Activated CD8-positive, alpha-beta T cell treated with anti-CD3 and anti-CD28 coated beads, Interleukin-2, amount 10 ng/mL, durations not matched to agents 7 days and 5 days (primary cell): ENCODE results near the gene CA7. TPM values are rescaled to one million over a fixed set of nuclear protein-coding genes. Genes with fewer than 3 reads are reported as not detected.

ENCODE experiments used
- ATAC-seq: fragments of 150-1000 bp; cut with Tn5 transposase; one replicate; pipeline ENCODE4 v1.10.0; 2021; ENCODE audit warnings: moderate library complexity
- CTCF ChIA-PET: fragments of 350-600 bp; sonication (Branson Sonifier 250); formaldehyde crosslinking; loops from one replicate; lab custom pipeline; 2021; ENCODE audit warnings: antibody characterized with exemption; lab: Charles Lee
- POLR2A ChIA-PET: fragments of 350-600 bp; sonication (Branson Sonifier 250); formaldehyde crosslinking; loops from one replicate; lab custom pipeline; 2021; ENCODE audit warnings: antibody characterized with exemption; lab: Charles Lee
- DNase-seq: peaks from one replicate; pipeline ENCODE4 v3.0.0-alpha.2; 2020
- H3K27ac Mint-ChIP-seq: one replicate; pipeline ENCODE4 v1.8.0; 2021; ENCODE audit warnings: mild to moderate bottlenecking, mixed read lengths
- H3K27me3 Mint-ChIP-seq: one replicate; pipeline ENCODE4 v1.8.0; 2021; ENCODE audit warnings: low read depth, mixed read lengths
- H3K36me3 Mint-ChIP-seq: one replicate; pipeline ENCODE4 v1.8.0; 2021; ENCODE audit warnings: low read depth, mixed read lengths
- H3K4me1 Mint-ChIP-seq: one replicate; pipeline ENCODE4 v1.8.0; 2021; ENCODE audit warnings: low read depth, mixed read lengths
- H3K4me3 Mint-ChIP-seq: one replicate; pipeline ENCODE4 v1.8.0; 2021; ENCODE audit warnings: mild to moderate bottlenecking, mixed read lengths
- H3K9me3 Mint-ChIP-seq: one replicate; pipeline ENCODE4 v1.8.0; 2022; ENCODE audit warnings: mixed read lengths; ENCODE audit not compliant: insufficient read depth
- total RNA-seq, 2 experiments: library from RNA; stranded (reverse); gene quantifications; one replicate each; pipeline ENCODE4 v1.2.3, GENCODE V29; 2021

Gene CA7
- not detected for total RNA-seq

DNA sequence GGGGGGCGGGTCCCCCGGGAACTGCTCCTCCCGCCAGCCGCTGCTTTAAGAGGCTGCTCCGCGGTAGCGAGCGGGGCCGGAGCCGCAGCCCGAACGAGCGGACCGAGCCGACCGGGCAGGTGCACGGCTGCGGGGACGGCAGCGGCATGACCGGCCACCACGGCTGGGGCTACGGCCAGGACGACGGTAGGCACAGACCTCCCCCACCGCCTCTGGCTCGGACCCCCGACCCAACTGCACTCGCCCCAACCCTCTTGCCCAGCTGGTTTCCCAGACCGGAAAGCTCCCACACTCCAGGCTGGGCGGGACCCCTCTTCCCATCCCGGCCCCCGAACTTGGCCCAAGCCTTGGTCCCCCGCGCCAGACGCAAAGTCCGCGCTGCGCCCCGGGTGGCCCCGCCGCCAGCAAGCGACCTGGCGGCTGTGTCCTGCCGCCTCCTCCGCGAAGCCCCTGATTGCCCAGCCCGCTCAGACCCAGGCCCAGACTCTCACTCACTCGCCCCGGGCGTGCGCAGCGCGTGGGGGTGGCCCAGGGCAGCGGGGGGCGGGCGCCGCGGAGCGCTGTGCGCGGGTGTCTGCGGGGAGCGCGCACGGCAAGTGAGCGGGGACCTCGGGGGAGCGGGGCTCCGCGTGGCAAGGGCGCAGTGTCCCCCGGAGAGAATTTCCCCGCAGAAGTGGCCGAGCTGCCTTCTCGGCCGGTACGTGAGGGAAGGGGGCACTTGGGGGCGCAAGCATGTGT is at the start of gene CA7:
CA7 (plus strand) TSS at position 73 of the 738 bp plus-strand sequence; CDS start at position 147, 74 bp downstream.
- peak within 1 kb of the TSS; percentile 18 for H3K4me3 Mint-ChIP-seq
- H3K4me1 Mint-ChIP-seq, result peaks cover 25% of the 10 kb centered on the region
- H3K27ac Mint-ChIP-seq, result no peak within 1 kb of the TSS
- DNase-seq, result no peak
- H3K9me3 Mint-ChIP-seq, result no peaks in the 10 kb centered on the region
- POLR2A ChIA-PET, result interaction anchor here (1.6 kb wide), 1 partner anchor 14 kb away, joined by 3 read pairs; the partner anchor contains the start of gene NAE1
- CTCF ChIA-PET, result interaction anchor here (3.2 to 12.5 kb wide), 2 partner anchors 14 to 23 kb away, joined by 16 to 107 read pairs; partner anchors contain the start of gene NAE1
- no peaks in the 10 kb centered on the region for H3K36me3 Mint-ChIP-seq
- ATAC-seq, result peak; percentile 30
- H3K27me3 Mint-ChIP-seq, result peaks cover 48% of the 10 kb centered on the region

DNA sequence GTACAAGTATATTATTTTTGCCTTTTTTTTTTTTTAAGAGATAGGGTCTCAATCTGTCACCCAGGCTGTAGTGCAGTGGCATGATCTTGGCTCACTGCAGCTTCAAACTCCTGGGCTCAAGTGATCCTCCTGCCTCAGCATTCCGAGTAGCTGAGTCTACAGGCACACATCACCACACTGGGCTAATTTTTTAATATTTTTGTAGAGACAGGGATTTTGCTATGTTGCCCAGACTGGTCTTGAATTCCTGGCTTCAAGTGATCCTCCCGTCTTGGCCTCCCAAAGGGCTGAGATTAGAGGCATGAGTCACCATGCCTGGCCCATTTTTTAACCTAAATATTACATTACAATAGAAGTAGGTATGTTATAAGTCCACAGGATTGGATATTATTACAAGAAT is 46.1 kb upstream of the CA7 start:
- Mint-ChIP-seq H3K9me3 (no peaks in the 10 kb centered on the region), H3K4me1 (no peaks in the 10 kb centered on the region), H3K27me3 (peaks cover 4% of the 10 kb centered on the region), H3K4me3 (no peak overlapping the region), H3K36me3 (no peaks in the 10 kb centered on the region), H3K27ac (no peak overlapping the region)
- DNase-seq (no peak), ATAC-seq (no peak)
- ChIA-PET CTCF (interaction anchor here (1.0 to 1.1 kb wide), 2 partner anchors 32 to 75 kb away, joined by 3 to 4 read pairs; partner anchors contain the start of gene NAE1), POLR2A (no interaction called here)

DNA sequence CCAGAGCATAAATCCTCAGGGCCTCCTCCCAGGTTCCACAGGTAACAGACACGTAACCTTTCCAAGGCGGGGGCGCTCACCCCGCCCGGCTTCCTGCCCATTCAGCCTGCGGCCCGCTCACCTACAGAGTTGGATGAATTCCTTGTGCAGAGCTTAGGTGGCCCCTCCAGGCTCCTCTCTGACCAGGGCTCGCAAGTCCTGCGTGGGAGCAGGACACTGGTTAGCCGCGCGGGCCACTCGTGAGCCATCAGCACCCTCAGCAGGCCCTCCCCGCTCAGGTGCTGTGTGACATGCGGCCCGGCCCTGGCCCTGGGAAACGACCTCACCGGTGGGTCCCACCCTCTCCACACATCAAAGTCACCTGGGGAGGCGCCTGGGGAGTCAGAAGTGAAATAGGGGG is 43.4 kb upstream of the CA7 start:
- Mint-ChIP-seq H3K27me3 (no peaks in the 10 kb centered on the region), H3K4me1 (no peaks in the 10 kb centered on the region), H3K27ac (no peak overlapping the region), H3K9me3 (no peaks in the 10 kb centered on the region), H3K4me3 (no peak overlapping the region), H3K36me3 (peaks cover 21% of the 10 kb centered on the region)
- POLR2A ChIA-PET, result no interaction called here
- no peak for ATAC-seq
- CTCF ChIA-PET, result no interaction called here
- no peak for DNase-seq

DNA sequence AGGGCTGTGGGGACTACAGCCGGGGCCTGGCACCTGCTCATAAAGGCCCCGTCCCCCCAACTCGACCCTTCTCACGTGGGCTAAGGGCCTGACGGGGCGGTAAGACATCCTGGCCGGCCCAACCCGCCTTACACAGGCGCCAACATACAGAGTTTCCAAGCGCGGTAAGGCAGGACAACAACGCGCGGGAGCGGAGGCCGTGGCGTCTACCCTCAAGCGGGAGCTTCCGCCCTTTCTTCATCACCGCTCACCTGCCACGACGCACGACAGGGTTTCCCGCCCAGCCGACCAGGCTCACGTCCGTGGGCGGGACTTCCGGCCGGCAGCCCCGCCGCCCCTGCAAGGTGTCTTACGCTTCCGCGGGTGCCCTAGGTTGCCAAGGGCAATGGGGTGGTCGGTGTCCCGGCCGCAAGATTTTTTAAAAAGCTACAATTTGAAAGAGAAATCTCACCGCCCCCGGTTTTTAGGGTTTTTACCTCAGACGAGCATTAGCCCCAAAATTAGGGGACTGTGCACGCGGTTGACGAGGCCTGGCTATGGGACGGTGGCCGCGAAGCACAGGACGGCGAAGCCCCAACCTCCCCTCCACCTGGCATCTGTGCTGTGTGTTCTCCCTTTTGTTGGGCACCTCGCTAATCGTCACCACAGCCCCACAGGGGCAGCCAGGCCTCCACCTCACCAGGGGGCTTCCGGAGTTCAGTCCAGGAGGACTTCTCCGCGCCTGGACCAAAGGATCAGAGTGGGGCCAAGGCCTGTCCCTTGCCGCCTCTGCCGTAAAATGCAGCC is 42.7 kb upstream of the CA7 start, which contains the start of gene TERB1:
TERB1 (minus strand) TSS at position 265 of the 786 bp plus-strand sequence. CDS start 4,786 bp downstream, outside the sequence.
- H3K9me3 Mint-ChIP-seq, result no peaks in the 10 kb centered on the region
- ATAC-seq (no peak), DNase-seq (no peak)
- H3K4me3 Mint-ChIP-seq, result no peak within 1 kb of the TSS
- CTCF ChIA-PET, result no interaction called here
- no peaks in the 10 kb centered on the region for H3K27me3 Mint-ChIP-seq
- H3K27ac Mint-ChIP-seq, result no peak within 1 kb of the TSS
- POLR2A ChIA-PET, result no interaction called here
- no peaks in the 10 kb centered on the region for H3K4me1 Mint-ChIP-seq
- peaks cover 21% of the 10 kb centered on the region for H3K36me3 Mint-ChIP-seq

- H3K27me3 Mint-ChIP-seq, result no peaks in the 10 kb centered on the region
- POLR2A ChIA-PET, result no interaction called here
- H3K9me3 Mint-ChIP-seq, result no peaks in the 10 kb centered on the region
- no peak for DNase-seq
- H3K36me3 Mint-ChIP-seq, result peaks cover 26% of the 10 kb centered on the region
- no peak overlapping the region for H3K27ac Mint-ChIP-seq
- ATAC-seq, result no peak
- no peak overlapping the region for H3K4me3 Mint-ChIP-seq
- H3K4me1 Mint-ChIP-seq, result no peaks in the 10 kb centered on the region
- CTCF ChIA-PET, result interaction anchor here (0.7 to 1.6 kb wide), 2 partner anchors 21 to 28 kb away, joined by 3 to 5 read pairs; partner anchors contain the start of gene NAE1
Observed at GRCh38 chr16:66802159-66802558, 42.1 kb upstream of the CA7 start.

DNA sequence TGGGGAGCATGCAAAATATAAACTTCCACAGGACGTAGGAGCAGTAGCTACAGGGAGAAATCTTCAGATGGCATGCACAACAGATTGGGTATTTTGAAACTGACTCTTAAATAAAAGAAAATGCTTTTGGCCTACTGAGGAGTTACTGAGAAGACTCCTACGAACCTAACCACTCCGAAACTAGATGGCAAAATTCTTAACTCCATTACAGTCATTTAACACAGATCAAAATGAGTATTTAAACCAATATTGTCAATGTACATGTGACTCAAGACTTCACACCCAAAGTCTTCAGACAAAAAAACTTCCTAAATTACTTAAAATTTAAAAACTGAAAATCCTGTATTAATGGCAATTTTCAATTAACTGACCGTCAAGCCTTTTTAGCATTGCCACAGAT is 34.4 kb upstream of the CA7 start:
- peaks cover 54% of the 10 kb centered on the region for H3K36me3 Mint-ChIP-seq
- CTCF ChIA-PET, result interaction anchor here (0.9 to 1.5 kb wide), 2 partner anchors 21 to 22 kb away, joined by 3 to 5 read pairs; partner anchors contain the start of gene NAE1
- ATAC-seq, result no peak

DNA sequence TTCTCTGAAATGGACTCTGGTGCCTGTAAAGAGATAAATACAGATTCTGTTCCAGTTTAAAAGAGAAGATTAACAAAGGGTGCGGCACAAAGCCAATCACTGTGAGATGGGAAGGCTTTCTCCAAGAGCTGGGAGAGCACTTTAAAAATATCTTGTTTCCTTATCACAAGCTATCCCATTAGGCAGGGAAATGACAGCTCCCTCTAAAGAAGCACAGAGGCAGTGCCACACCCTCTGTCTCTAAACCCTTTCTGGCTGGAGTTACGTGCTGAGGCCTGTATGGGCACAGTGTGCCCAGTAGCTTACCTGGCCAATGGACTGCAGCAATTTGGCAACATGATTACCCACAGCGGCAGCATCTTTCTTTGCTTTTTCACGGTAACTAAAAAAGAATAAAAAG is 33.8 kb upstream of the CA7 start:
- Mint-ChIP-seq H3K9me3 (no peaks in the 10 kb centered on the region), H3K36me3 (peaks cover 55% of the 10 kb centered on the region), H3K4me1 (no peaks in the 10 kb centered on the region), H3K27me3 (no peaks in the 10 kb centered on the region), H3K4me3 (no peak overlapping the region), H3K27ac (no peak overlapping the region)
- CTCF ChIA-PET, result interaction anchor here (0.9 to 1.1 kb wide), 2 partner anchors 20 to 21 kb away, joined by 3 to 4 read pairs; partner anchors contain the start of gene NAE1
- ATAC-seq (no peak), DNase-seq (no peak)
- POLR2A ChIA-PET, result interaction anchor here (0.6 kb wide), 1 partner anchor 19 kb away, joined by 3 read pairs; no protein-coding TSS in a partner anchor

More for the DNA sequence above, 34.4 kb upstream of the CA7 start:
- H3K9me3 Mint-ChIP-seq, result no peaks in the 10 kb centered on the region
- H3K4me1 Mint-ChIP-seq, result no peaks in the 10 kb centered on the region
- H3K4me3 Mint-ChIP-seq, result no peak overlapping the region
- H3K27ac Mint-ChIP-seq, result no peak overlapping the region
- DNase-seq, result no peak
- POLR2A ChIA-PET, result no interaction called here
- H3K27me3 Mint-ChIP-seq, result no peaks in the 10 kb centered on the region

DNA sequence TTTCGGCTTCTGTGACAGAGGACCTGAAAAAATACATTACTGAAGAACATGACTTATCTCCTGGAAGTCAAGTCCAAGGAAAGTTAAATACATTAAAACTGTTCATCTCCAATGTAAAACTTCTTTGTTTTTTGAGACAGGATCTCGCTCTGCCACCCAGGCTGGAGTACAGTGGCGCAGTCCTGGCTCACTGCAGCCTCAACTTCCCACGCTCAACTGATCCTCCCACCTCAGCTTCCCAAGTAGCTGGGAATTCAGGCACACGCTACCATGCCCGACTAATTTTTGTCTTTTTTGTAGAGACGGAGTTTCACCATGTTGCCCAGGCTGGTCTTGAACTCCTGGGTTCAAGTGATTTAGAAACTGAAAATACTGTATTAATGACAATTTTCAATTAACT is 33.2 kb upstream of the CA7 start:
- Mint-ChIP-seq H3K4me3 (no peak overlapping the region), H3K4me1 (no peaks in the 10 kb centered on the region), H3K27me3 (no peaks in the 10 kb centered on the region), H3K27ac (no peak overlapping the region), H3K36me3 (peaks cover 56% of the 10 kb centered on the region), H3K9me3 (no peaks in the 10 kb centered on the region)
- no peak for ATAC-seq
- DNase-seq, result no peak
- ChIA-PET POLR2A (no interaction called here), CTCF (interaction anchor here (1.1 kb wide), 1 partner anchor 19 kb away, joined by 4 read pairs; the partner anchor contains the start of gene NAE1)

DNA sequence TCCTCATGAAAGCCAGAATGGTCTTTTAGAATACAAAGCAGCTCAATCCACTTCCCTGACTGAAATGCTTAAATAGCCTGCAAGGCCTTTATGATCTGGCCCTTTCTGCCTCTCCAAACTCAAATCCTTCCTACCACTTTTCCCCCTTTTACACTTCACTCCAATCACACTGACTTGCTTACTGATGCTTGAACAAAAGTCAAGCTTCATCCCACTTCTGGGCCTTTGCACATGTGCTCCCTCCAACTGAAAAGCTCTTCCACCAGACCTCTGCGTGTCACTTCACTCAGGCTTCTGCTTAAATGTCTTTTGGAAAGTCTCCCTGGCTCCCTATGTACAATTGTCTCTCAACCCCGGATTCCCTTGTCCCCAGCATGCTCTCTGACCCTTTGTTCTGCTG is 29.5 kb upstream of the CA7 start:
- ATAC-seq (no peak), DNase-seq (no peak)
- peaks cover 57% of the 10 kb centered on the region for H3K36me3 Mint-ChIP-seq
- POLR2A ChIA-PET, result interaction anchor here (0.5 kb wide), 1 partner anchor 146 kb away, joined by 3 read pairs; no protein-coding TSS in a partner anchor
- no peaks in the 10 kb centered on the region for H3K9me3 Mint-ChIP-seq
- CTCF ChIA-PET, result interaction anchor here (4.0 kb wide), 1 partner anchor 15 kb away, joined by 25 read pairs; the partner anchor contains the start of gene NAE1
- H3K4me1 Mint-ChIP-seq, result no peaks in the 10 kb centered on the region
- peak overlapping the region; percentile 40 for H3K27ac Mint-ChIP-seq
- no peaks in the 10 kb centered on the region for H3K27me3 Mint-ChIP-seq
- no peak overlapping the region for H3K4me3 Mint-ChIP-seq

GRCh38 chr16:66824006-66824405 is 20.2 kb upstream of the CA7 start:
- H3K4me3 Mint-ChIP-seq, result no peak overlapping the region
- ATAC-seq (no peak), DNase-seq (no peak)
- peaks cover 55% of the 10 kb centered on the region for H3K36me3 Mint-ChIP-seq
- no peak overlapping the region for H3K27ac Mint-ChIP-seq
- CTCF ChIA-PET, result interaction anchor here (0.6 to 10.2 kb wide), 5 partner anchors 7 to 84 kb away, joined by 3 to 195 read pairs (median 3); no protein-coding TSS in a partner anchor
- peaks cover 13% of the 10 kb centered on the region for H3K4me1 Mint-ChIP-seq
- no peaks in the 10 kb centered on the region for H3K27me3 Mint-ChIP-seq
- POLR2A ChIA-PET, result no interaction called here
- no peaks in the 10 kb centered on the region for H3K9me3 Mint-ChIP-seq
